WI38 (cell line): ENCODE measurements around the gene SULT1A2.
"Not testable (repeated sequence)": the region's sequence is repeated elsewhere in the genome, so short reads cannot be mapped to it uniquely, and the experiment has no call there.

ENCODE experiments used
- H3K4me3 ChIP-seq: 2 replicates; pipeline ENCODE4 v1.5.1; 2011; ENCODE audit warnings: low read depth, mild to moderate bottlenecking, control low read depth, low read length
- CTCF ChIP-seq: IDR thresholded peaks from 2 replicates; pipeline ENCODE4 v1.5.1; 2012; ENCODE audit warnings: low read depth, mild to moderate bottlenecking, control low read depth, low read length

SULT1A2 gene

GRCh38 chr16:28572696-28573510, 23.9 kb downstream of the SULT1A2 start:
- TF ChIP-seq CTCF, result no peak
- H3K4me3 ChIP-seq, result no peak overlapping the region

GRCh38 chr16:28569968-28570752, 26.7 kb downstream of the SULT1A2 start:
- H3K4me3 ChIP-seq, result no peak overlapping the region
- no peak for TF ChIP-seq CTCF

GRCh38 chr16:28569021-28569420, 27.8 kb downstream of the SULT1A2 start:
- TF ChIP-seq CTCF, result no peak
- H3K4me3 ChIP-seq, result no peak overlapping the region

- TF ChIP-seq CTCF, result no peak
- no peak overlapping the region for H3K4me3 ChIP-seq
These were observed 29.6 kb downstream of the SULT1A2 start for GRCh38 chr16:28567292-28567691.

- H3K4me3 ChIP-seq, result not testable (repeated sequence)
These were observed 30.5 kb downstream of the SULT1A2 start for GRCh38 chr16:28566233-28566925.

- no peak for TF ChIP-seq CTCF
- H3K4me3 ChIP-seq, result no peak overlapping the region
These were observed 33.6 kb downstream of the SULT1A2 start for GRCh38 chr16:28563218-28563617.

GRCh38 chr16:28562199-28562598, 34.7 kb downstream of the SULT1A2 start:
- TF ChIP-seq CTCF, result no peak

More at GRCh38 chr16:28562199-28562598, 34.7 kb downstream of the SULT1A2 start:
- H3K4me3 ChIP-seq, result no peak overlapping the region
